H1 (cell line): ENCODE data around the gene JAK2. TPM values are rescaled to one million over a fixed set of nuclear protein-coding genes. Genes with fewer than 3 reads are reported as not detected.

Source experiments
- CTCF ChIA-PET: fragments of 300-600 bp; sonication (Branson Sonifier 250); formaldehyde crosslinking; loops from one replicate; lab custom pipeline; 2021; ENCODE audit not compliant: partially characterized antibody; lab: Charles Lee
- POLR2A ChIA-PET: fragments of 300-600 bp; sonication (Branson Sonifier 250); formaldehyde crosslinking; loops from one replicate; lab custom pipeline; 2021; ENCODE audit warnings: inconsistent platforms; ENCODE audit not compliant: partially characterized antibody; lab: Charles Lee
- DNase-seq, 2 experiments: peaks; one replicate each; pipeline versions ENCODE4 v3.0.0 to v3.0.0-alpha.2; 2010 to 2022; ENCODE audit warnings: low spot score in 2 of 2, low read depth in 1 of 2, mixed read lengths in 1 of 2
- FAIRE-seq: peaks from 2 replicates; lab custom pipeline; 2011; peaks lifted over from hg19 to GRCh38; lab: Jason Lieb, UNC
- H2AFZ ChIP-seq: 2 replicates; pipeline ENCODE4 v1.8.1; 2012; ENCODE audit warnings: low read length, inconsistent platforms
- H2AK5ac ChIP-seq: 2 replicates; pipeline ENCODE4 v1.6.1; 2013; ENCODE audit warnings: low read depth, low read length
- H2BK120ac ChIP-seq: replicated peaks from 2 replicates; pipeline ENCODE3; 2013; ENCODE audit warnings: low read depth, low read length, inconsistent platforms
- H2BK12ac ChIP-seq: 2 replicates; pipeline ENCODE4 v1.6.1; 2013; ENCODE audit warnings: low read depth, low read length
- H2BK15ac ChIP-seq: 2 replicates; pipeline ENCODE4 v1.6.1; 2013; ENCODE audit warnings: low read length
- H2BK20ac ChIP-seq: 2 replicates; pipeline ENCODE4 v1.6.1; 2013; ENCODE audit warnings: low read length
- H2BK5ac ChIP-seq: 2 replicates; pipeline ENCODE4 v1.6.1; 2013; ENCODE audit warnings: low read depth, low read length
- H3K14ac ChIP-seq: 2 replicates; pipeline ENCODE4 v1.6.1; 2013; ENCODE audit warnings: inconsistent platforms; ENCODE audit not compliant: insufficient read length
- H3K18ac ChIP-seq: 2 replicates; pipeline ENCODE4 v1.6.1; 2013; ENCODE audit warnings: low read length; ENCODE audit errors: extremely low read depth
- H3K23ac ChIP-seq: 2 replicates; pipeline ENCODE4 v1.6.1; 2013; ENCODE audit warnings: inconsistent platforms; ENCODE audit not compliant: insufficient read length
- H3K23me2 ChIP-seq: 2 replicates; pipeline ENCODE4 v1.6.1; 2013; ENCODE audit warnings: low read depth, low read length
- H3K27ac ChIP-seq: 2 replicates; pipeline ENCODE4 v1.6.1; 2011; ENCODE audit warnings: low read depth, low read length, inconsistent platforms
- H3K27me3 ChIP-seq, 4 experiments: replicated peaks in 1 of 4; 1 replicate in 1 of 4; 2 replicates in 3 of 4; pipeline versions ENCODE4 v1.6.1 to v1.8.1; 2011 to 2013; ENCODE audit warnings: low read length in 3 of 4, mild to moderate bottlenecking in 3 of 4, inconsistent platforms in 2 of 4, mixed read lengths in 2 of 4, moderate library complexity in 1 of 4; ENCODE audit not compliant: control insufficient read depth in 3 of 4, insufficient read depth in 3 of 4; ENCODE audit errors: extremely low read depth in 1 of 4
- H3K36me3 ChIP-seq, 4 experiments: 2 replicates each; pipeline versions ENCODE4 v1.6.1 to v1.8.1; 2011 to 2013; ENCODE audit warnings: mild to moderate bottlenecking in 4 of 4, low read length in 3 of 4, moderate library complexity in 2 of 4, control low read depth in 1 of 4, inconsistent platforms in 1 of 4; ENCODE audit not compliant: insufficient read depth in 4 of 4, control insufficient read depth in 2 of 4
- H3K4ac ChIP-seq: replicated peaks from 2 replicates; pipeline ENCODE3; 2013; ENCODE audit warnings: low read length, low read depth, mixed read lengths, inconsistent platforms; ENCODE audit not compliant: insufficient read length
- H3K4me1 ChIP-seq, 4 experiments: replicated peaks in 1 of 4; 1 replicate in 1 of 4; 2 replicates in 3 of 4; pipeline versions ENCODE4 v1.6.1 to v1.8.1; 2011 to 2013; ENCODE audit warnings: low read length in 3 of 4, inconsistent platforms in 2 of 4, mixed read lengths in 1 of 4; ENCODE audit not compliant: insufficient read depth in 4 of 4, control insufficient read depth in 3 of 4
- H3K4me2 ChIP-seq, 2 experiments: 2 replicates each; pipeline versions ENCODE4 v1.6.1 to v1.8.1; 2011 to 2013; ENCODE audit warnings: low read depth in 2 of 2, low read length in 2 of 2, control low read depth in 1 of 2, inconsistent platforms in 1 of 2, mild to moderate bottlenecking in 1 of 2; ENCODE audit not compliant: insufficient read depth in 1 of 2
- H3K4me3 ChIP-seq, 4 experiments: fragments of 200-600, 300-600 bp in 1 of 4; sonication (generic), shearing (Covaris generic), sonication (Bioruptor Twin) in 1 of 4; 2 replicates each; pipeline versions ENCODE4 v1.5.1 to v1.8.1; 2011 to 2016; ENCODE audit warnings: low read length in 4 of 4, low read depth in 3 of 4, control low read depth in 2 of 4, inconsistent platforms in 2 of 4, mild to moderate bottlenecking in 2 of 4, mixed read lengths in 1 of 4, moderate library complexity in 1 of 4; ENCODE audit not compliant: insufficient read depth in 2 of 4; ENCODE audit errors: extremely low read depth in 1 of 4
- H3K56ac ChIP-seq: replicated peaks from 2 replicates; pipeline ENCODE3; 2013; ENCODE audit warnings: low read depth, mild to moderate bottlenecking, mixed read lengths, low read length, inconsistent platforms; ENCODE audit not compliant: insufficient read length
- H3K79me1 ChIP-seq: 2 replicates; pipeline ENCODE4 v1.6.1; 2013; ENCODE audit warnings: low read depth, low read length, control low read depth
- H3K79me2 ChIP-seq, 2 experiments: 2 replicates each; pipeline versions ENCODE4 v1.6.1 to v1.8.1; 2012 to 2013; ENCODE audit warnings: low read length in 2 of 2, mild to moderate bottlenecking in 2 of 2, inconsistent platforms in 1 of 2; ENCODE audit not compliant: insufficient read depth in 2 of 2, control insufficient read depth in 1 of 2
- H3K9ac ChIP-seq, 4 experiments: replicated peaks in 1 of 4; 1 replicate in 1 of 4; 2 replicates in 3 of 4; pipeline versions ENCODE4 v1.6.1 to v1.8.1; 2011 to 2013; ENCODE audit warnings: low read depth in 3 of 4, low read length in 3 of 4, control low read depth in 2 of 4, mild to moderate bottlenecking in 2 of 4, moderate library complexity in 2 of 4, inconsistent platforms in 1 of 4; ENCODE audit errors: extremely low read depth in 1 of 4
- H3K9me3 ChIP-seq, 2 experiments: 2 replicates each; pipeline versions ENCODE4 v1.6.1 to v1.8.1; 2012 to 2013; ENCODE audit warnings: mild to moderate bottlenecking in 2 of 2, moderate library complexity in 2 of 2, control low read depth in 1 of 2, inconsistent platforms in 1 of 2, low read depth in 1 of 2, low read length in 1 of 2, mixed read lengths in 1 of 2; ENCODE audit not compliant: insufficient read depth in 2 of 2
- H4K20me1 ChIP-seq, 2 experiments: replicated peaks in 1 of 2; 2 replicates each; pipeline versions ENCODE3 to v1.8.1; 2011 to 2013; ENCODE audit warnings: inconsistent platforms in 2 of 2, low read length in 2 of 2, mild to moderate bottlenecking in 1 of 2; ENCODE audit not compliant: insufficient read depth in 2 of 2, control insufficient read depth in 1 of 2
- H4K5ac ChIP-seq: 2 replicates; pipeline ENCODE4 v1.6.1; 2013; ENCODE audit warnings: low read length, low read depth, mixed read lengths, inconsistent platforms; ENCODE audit not compliant: insufficient read length
- H4K8ac ChIP-seq: 2 replicates; pipeline ENCODE4 v1.8.0; 2013; ENCODE audit warnings: mild to moderate bottlenecking, moderate library complexity, low read length, inconsistent platforms; ENCODE audit not compliant: insufficient read depth; ENCODE audit errors: extremely low read depth
- H4K91ac ChIP-seq: replicated peaks from 2 replicates; pipeline ENCODE3; 2013; ENCODE audit warnings: low read length, mixed read lengths, inconsistent platforms; ENCODE audit not compliant: insufficient read length
- SAP30 ChIP-seq: fragments of 300-600 bp; sonication (generic); IDR thresholded peaks from 2 replicates; pipeline ENCODE4 v1.7.1; 2012; ENCODE audit warnings: low read length, moderate library complexity, mild to moderate bottlenecking, inconsistent platforms; ENCODE audit not compliant: insufficient read depth, insufficient replicate concordance
- WGBS, 2 experiments: shearing (Covaris generic) in 1 of 2; methylation state at CpG; one replicate each; pipeline versions ENCODE4 v1.1.6 to v1.1.7; 2013 to 2015; ENCODE audit warnings: low lambda C conversion rate in 2 of 2, mixed read lengths in 2 of 2, inconsistent platforms in 1 of 2, low coverage in 1 of 2, missing lambda C conversion rate in 1 of 2; ENCODE audit not compliant: insufficient replicate concordance in 2 of 2, insufficient coverage in 1 of 2, insufficient read length in 1 of 2; ENCODE audit errors: extremely low coverage in 1 of 2, missing lambda C conversion rate in 1 of 2; 5-methylcytosine and 5-hydroxymethylcytosine counted together
- polyA plus RNA-seq, 7 experiments: library from polyadenylated mRNA; depleted of rRNA in 3 of 7; stranded (reverse) in 5 of 7; unstranded in 2 of 7; fragments of >200 nt in 5 of 7; fragments of 200-250 nt in 2 of 7; gene quantifications; 1 replicate in 5 of 7; 2 replicates in 1 of 7; 4 replicates in 1 of 7; pipeline versions ENCODE4 v1.2.1 to v1.2.3, GENCODE V29; 2011 to 2013; ENCODE audit warnings: missing spikeins in 2 of 7, mixed read lengths in 2 of 7
- total RNA-seq: library from RNA; stranded (reverse); fragmentation: NEBNext Ultra II Directional; extraction: Animal tissue kit (Norgen Biotek cat#: 25700); gene quantifications from 2 replicates; pipeline ENCODE4 v1.2.1, GENCODE V29; 2021

Gene JAK2
- total and polyA plus RNA-seq, 2 of the 8 experiments (the other 6 are each of a cell fraction or from before 2014, with no cell fraction given): 0.50 to 2.1 TPM

- H3K4me3 ChIP-seq: no peak overlapping the region
- H3K23ac ChIP-seq: no peak overlapping the region
- H3K4ac ChIP-seq: no peak overlapping the region
- H3K36me3 ChIP-seq: no peaks in the 10 kb centered on the region
- no peak overlapping the region for H3K56ac ChIP-seq
- no peak overlapping the region for H3K14ac ChIP-seq
- no peak for TF ChIP-seq SAP30
- TF ChIP-seq, all 59 proteins: peak for 0
- Histone ChIP-seq H4K20me1 (no peaks in the 10 kb centered on the region), H3K79me2 (no peaks in the 10 kb centered on the region), H4K5ac (no peak overlapping the region), H2BK5ac (no peak overlapping the region), H2BK12ac (no peak overlapping the region), H3K9me3 (no peaks in the 10 kb centered on the region), H3K4me2 (no peak overlapping the region), H3K23me2 (no peaks in the 10 kb centered on the region), H2BK15ac (no peak overlapping the region), H4K8ac (no peak overlapping the region), H2AK5ac (no peak overlapping the region), H2AFZ (no peak overlapping the region), H3K9ac (no peak overlapping the region), H3K27me3 (no peaks in the 10 kb centered on the region), H3K18ac (no peak overlapping the region), H3K79me1 (no peaks in the 10 kb centered on the region), H4K91ac (no peak overlapping the region), H2BK20ac (no peak overlapping the region), H2BK120ac (no peak overlapping the region), H3K4me1 (no peaks in the 10 kb centered on the region), H3K27ac (no peak overlapping the region)
- ChIA-PET POLR2A (no interaction called here), CTCF (no interaction called here)
- WGBS, 2 experiments: 96% methylated on average over 1 of the region's 1 CpG; no CpG with 5 or more reads in 1 of the 2 experiments
- no peak for DNase-seq
- no peak for FAIRE-seq
Observed at GRCh38 chr9:4946937-4947336, 38.1 kb upstream of the JAK2 start.
